HUES6 (cell line): ENCODE results near the gene CHD5.

ENCODE experiments used
- H3K27ac ChIP-seq: 2 replicates; pipeline ENCODE4 v1.7.0; 2013; ENCODE audit warnings: low read depth, mild to moderate bottlenecking, low read length, inconsistent platforms
- H3K27me3 ChIP-seq: 2 replicates; pipeline ENCODE4 v1.6.1; 2013; ENCODE audit warnings: low read length; ENCODE audit not compliant: control insufficient read depth, insufficient read depth
- H3K36me3 ChIP-seq: 2 replicates; pipeline ENCODE4 v1.6.1; 2013; ENCODE audit warnings: low read length; ENCODE audit not compliant: control insufficient read depth, insufficient read depth
- H3K4me1 ChIP-seq: 2 replicates; pipeline ENCODE4 v1.6.1; 2013; ENCODE audit warnings: low read length; ENCODE audit not compliant: control insufficient read depth, insufficient read depth
- H3K4me3 ChIP-seq: 2 replicates; pipeline ENCODE4 v1.5.1; 2013; ENCODE audit warnings: low read depth, low read length
- H3K9ac ChIP-seq: one replicate; pipeline ENCODE4 v1.6.1; 2013; ENCODE audit warnings: mild to moderate bottlenecking, low read length
- H3K9me3 ChIP-seq: 2 replicates; pipeline ENCODE4 v1.6.1; 2013; ENCODE audit warnings: low read depth, low read length; ENCODE audit not compliant: control insufficient read depth, insufficient read depth

The CHD5 gene

DNA sequence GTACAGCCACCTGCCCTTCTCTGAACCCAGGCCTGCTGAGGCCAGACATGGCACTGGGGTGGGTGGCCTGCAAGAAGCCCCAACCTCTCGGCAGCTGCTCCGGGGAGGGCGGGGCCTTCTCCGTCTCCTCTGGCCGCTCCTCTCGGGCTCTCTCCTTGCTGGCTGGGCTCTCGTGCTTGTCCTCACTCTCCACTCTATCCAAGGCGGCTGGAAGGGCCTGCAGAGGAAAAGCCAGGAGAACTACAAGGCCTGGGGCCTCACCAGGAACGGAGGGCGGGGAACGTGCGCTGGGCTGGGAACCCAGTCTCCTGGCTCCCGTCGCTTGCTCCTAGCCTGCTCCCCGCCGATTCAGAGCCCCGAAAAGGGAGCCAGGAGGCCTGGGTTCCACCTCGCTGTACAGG is 59.1 kb downstream of the CHD5 start:
- Histone ChIP-seq H3K27ac (no peak overlapping the region), H3K4me3 (no peak overlapping the region), H3K27me3 (no peaks in the 10 kb centered on the region; the same call in 1 of the 2 replicates), H3K4me1 (no peaks in the 10 kb centered on the region; the same call in 1 of the 2 replicates), H3K9ac (no peak overlapping the region), H3K9me3 (no peaks in the 10 kb centered on the region), H3K36me3 (no peaks in the 10 kb centered on the region)

DNA sequence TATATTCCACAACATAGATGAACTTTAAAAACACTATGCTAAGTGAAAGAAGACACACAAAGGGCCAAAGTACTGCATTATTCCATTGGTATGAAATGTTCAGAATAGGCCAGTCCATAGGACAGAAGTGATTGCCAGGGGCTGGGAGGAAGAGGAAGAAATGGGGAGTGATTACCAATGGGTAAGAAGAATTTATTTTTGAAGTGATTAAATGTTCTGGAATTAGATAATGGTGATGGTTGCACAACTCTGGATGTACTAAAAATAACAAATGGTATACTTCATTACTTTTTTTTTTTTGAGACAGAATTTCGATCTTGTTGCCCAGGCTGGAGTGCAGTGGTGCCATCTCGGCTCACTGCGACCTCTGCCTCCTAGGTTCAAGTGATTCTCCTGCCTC is 61.7 kb downstream of the CHD5 start:
- no peaks in the 10 kb centered on the region for H3K27me3 ChIP-seq
- H3K4me3 ChIP-seq: no peak overlapping the region
- H3K36me3 ChIP-seq: no peaks in the 10 kb centered on the region
- H3K4me1 ChIP-seq: no peaks in the 10 kb centered on the region
- no peak overlapping the region for H3K27ac ChIP-seq
- peaks cover 3% of the 10 kb centered on the region for H3K9me3 ChIP-seq
- no peak overlapping the region for H3K9ac ChIP-seq

DNA sequence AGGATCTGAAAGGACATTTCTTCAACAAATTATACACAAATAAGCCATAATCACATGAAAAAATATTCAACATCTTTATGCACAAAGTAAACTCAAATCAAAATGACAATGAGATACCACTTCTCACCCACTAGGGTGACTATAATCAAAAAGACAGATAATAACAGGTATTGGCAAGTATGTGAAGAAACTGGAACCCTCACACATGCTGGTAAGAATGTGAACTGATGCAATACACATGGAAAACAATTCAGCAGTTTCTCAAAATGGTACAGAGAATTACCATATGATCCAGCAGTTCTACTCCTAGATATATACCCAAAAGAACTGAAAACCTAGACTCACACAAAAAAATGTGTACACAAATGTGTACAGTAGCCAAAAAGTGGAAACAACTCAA is 62.5 kb downstream of the CHD5 start:
- peaks cover 3% of the 10 kb centered on the region for H3K9me3 ChIP-seq
- no peak overlapping the region for H3K27ac ChIP-seq

DNA sequence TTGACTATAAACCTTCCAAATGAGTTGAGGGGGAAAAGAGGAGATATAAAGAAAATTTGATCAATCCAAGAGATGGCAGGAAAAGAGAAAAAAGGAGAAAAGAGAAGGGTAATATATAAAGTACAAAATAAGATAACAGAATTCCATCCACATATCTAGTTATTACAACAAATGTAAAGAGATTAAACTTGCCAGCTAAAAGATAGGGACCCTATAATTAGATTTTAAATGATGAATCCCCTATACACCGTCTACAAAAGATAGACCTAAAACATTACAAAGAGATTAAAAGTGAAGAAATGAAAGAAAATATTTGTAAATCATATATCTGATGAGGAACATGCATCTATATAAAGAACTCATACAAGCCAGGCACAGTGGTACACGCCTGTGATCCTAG is 63.1 kb downstream of the CHD5 start:
- Histone ChIP-seq H3K36me3 (no peaks in the 10 kb centered on the region), H3K27ac (no peak overlapping the region), H3K4me3 (no peak overlapping the region), H3K4me1 (no peaks in the 10 kb centered on the region), H3K9ac (no peak overlapping the region), H3K27me3 (no peaks in the 10 kb centered on the region), H3K9me3 (peaks cover 3% of the 10 kb centered on the region)

More for the DNA sequence above, 62.5 kb downstream of the CHD5 start:
- H3K4me3 ChIP-seq: no peak overlapping the region
- no peak overlapping the region for H3K9ac ChIP-seq
- H3K4me1 ChIP-seq: no peaks in the 10 kb centered on the region
- no peaks in the 10 kb centered on the region for H3K36me3 ChIP-seq
- no peaks in the 10 kb centered on the region for H3K27me3 ChIP-seq

DNA sequence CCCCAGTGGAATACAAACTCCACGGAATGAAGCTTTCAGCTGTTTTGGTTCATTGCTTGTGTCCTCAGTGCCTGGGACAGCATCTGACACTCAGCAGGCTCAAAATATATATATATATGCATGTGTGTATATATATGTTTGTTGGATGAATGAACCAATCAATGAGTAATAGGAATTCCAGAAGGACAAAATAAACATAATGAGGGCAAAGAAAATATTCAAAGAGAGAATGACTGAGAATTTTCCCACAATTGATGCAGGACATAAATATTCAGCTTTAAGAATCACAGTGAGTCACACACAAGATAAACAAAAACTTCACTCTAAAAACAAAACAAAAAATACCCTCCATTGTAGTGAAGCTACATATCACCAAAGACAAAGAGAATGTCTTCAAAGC is 64.0 kb downstream of the CHD5 start:
- Histone ChIP-seq H3K9ac (no peak overlapping the region), H3K4me1 (no peaks in the 10 kb centered on the region), H3K27ac (no peak overlapping the region), H3K36me3 (no peaks in the 10 kb centered on the region), H3K4me3 (no peak overlapping the region), H3K27me3 (peaks cover 3% of the 10 kb centered on the region; the same call in 1 of the 2 replicates), H3K9me3 (peaks cover 3% of the 10 kb centered on the region)

DNA sequence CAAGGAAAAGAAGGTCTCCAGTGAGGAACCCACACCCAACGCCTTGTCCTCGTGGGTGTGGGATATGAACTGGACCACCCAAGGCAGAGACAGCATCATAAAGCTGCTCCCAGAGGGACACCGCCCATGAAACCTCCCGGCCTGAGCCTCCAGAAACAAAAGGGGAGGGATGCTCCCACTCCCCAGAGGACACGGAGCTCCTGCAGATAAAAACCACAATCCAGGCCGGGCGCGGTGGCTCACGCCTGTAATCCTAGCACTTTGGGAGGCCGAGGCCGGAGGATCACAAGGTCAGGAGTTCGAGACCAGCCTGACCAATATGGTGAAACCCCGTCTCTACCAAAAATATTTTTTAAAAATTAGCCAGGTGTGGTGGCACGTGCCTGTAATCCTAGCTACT is 66.4 kb downstream of the CHD5 start:
- H3K27ac ChIP-seq: no peak overlapping the region
- H3K4me3 ChIP-seq: no peak overlapping the region
- H3K9ac ChIP-seq: no peak overlapping the region
- H3K27me3 ChIP-seq: peaks cover 17% of the 10 kb centered on the region; the same call in 1 of the 2 replicates
- peaks cover 3% of the 10 kb centered on the region for H3K9me3 ChIP-seq
- H3K4me1 ChIP-seq: peaks cover 10% of the 10 kb centered on the region; the same call in 1 of the 2 replicates
- H3K36me3 ChIP-seq: no peaks in the 10 kb centered on the region

DNA sequence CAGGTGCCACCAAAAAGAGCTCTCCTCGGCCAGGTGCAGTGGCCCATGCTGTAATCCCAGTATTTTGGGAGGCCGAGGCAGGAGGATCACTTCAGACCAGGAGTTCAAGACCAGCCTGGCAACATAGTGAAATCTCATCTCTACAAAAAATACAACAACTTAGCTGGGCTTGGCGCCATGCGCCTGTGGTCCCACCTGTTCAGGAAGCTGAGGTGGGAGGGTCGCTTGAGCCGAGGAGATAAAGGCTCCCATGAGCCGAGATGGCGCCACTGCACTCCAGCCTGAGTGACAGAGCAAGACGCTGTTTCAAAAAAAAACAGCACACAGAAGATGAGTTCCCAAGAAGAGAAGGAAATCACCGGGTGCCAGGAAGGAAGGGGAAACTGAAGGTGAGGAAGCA is 67.0 kb downstream of the CHD5 start:
- Histone ChIP-seq H3K9me3 (peaks cover 3% of the 10 kb centered on the region), H3K36me3 (no peaks in the 10 kb centered on the region), H3K9ac (no peak overlapping the region), H3K4me1 (peaks cover 10% of the 10 kb centered on the region; the same call in 1 of the 2 replicates), H3K4me3 (no peak overlapping the region), H3K27ac (no peak overlapping the region), H3K27me3 (peaks cover 17% of the 10 kb centered on the region; the same call in 1 of the 2 replicates)

DNA sequence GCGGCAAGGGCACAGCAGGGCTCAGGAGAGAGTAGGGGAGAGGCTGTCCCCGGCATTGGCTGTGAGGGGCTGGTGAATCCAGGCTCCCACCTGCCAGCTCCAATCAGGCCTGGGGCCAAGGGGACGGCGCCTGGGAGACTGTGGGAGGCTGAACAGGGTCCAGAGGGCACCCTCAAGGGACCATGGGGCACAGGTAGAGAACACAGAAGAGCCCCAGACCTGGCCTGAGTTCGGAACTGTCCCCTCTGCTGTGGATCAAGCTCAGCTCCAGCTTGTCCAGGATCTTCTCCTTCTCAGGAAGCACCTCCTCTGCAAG is 67.5 kb downstream of the CHD5 start:
- Histone ChIP-seq H3K9me3 (peaks cover 3% of the 10 kb centered on the region), H3K27ac (no peak overlapping the region), H3K9ac (no peak overlapping the region), H3K36me3 (no peaks in the 10 kb centered on the region), H3K4me3 (no peak overlapping the region), H3K27me3 (peaks cover 19% of the 10 kb centered on the region; the same call in 1 of the 2 replicates), H3K4me1 (peaks cover 10% of the 10 kb centered on the region; the same call in 1 of the 2 replicates)

DNA sequence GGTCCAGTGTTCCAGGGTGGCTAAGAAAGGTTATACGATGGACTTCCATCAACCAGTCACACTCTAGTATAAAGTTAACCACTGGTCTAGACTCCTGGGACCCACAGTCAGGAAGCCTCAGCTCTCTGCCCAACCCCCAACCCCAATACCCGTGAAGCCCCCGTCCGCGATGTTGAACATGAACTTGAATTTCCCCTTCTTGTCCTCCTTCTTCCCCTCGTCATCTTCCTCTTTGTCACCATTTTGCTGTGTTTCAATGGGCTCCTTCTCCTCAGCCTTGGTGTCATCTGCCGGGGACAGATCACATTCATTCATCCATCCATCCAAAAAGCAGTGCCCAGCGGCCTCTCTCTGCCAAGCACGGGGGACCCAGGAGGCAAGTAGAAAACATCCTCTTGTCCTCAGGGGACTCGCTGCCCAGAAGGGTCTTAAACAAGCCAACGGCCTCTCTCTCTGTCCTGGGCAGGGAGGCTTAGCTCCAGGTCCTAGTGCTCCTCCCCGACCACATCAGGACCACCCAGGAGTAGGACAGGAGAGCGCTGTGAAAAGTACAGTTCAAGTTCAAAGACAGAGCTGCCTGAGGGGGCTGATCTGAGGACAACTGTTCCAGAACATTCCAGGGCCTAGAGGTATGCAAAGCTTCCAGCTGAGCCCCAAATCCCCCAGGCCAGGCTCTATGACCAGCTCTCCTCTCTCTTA is 68.0 kb downstream of the CHD5 start:
- Histone ChIP-seq H3K9ac (no peak overlapping the region), H3K4me1 (peaks cover 10% of the 10 kb centered on the region; the same call in 1 of the 2 replicates), H3K27me3 (peaks cover 20% of the 10 kb centered on the region; the same call in 1 of the 2 replicates), H3K4me3 (no peak overlapping the region), H3K27ac (no peak overlapping the region), H3K9me3 (peaks cover 3% of the 10 kb centered on the region), H3K36me3 (no peaks in the 10 kb centered on the region)

DNA sequence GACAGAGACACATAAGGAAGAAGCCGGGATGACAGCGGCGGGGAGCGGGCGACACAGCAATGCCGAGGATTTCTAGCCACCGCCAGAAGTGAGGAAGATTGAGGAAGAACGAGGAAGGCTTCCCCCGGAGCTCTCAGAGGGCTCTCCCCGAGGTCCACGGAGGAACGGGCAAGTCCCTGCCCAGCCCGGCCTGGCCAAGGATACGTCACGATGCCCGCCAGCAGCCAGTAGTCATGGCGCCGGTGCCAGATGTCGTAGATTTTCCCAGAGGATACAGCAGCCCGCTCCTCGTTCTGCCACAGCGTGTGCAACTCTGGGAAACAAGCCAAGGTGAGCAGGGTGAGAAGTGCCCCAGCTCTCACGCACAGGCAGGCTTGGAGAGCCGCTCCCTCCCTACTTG is 68.5 kb downstream of the CHD5 start:
- no peaks in the 10 kb centered on the region for H3K36me3 ChIP-seq
- peaks cover 20% of the 10 kb centered on the region; the same call in 1 of the 2 replicates for H3K27me3 ChIP-seq
- H3K27ac ChIP-seq: no peak overlapping the region
- no peak overlapping the region for H3K9ac ChIP-seq
- H3K4me1 ChIP-seq: peaks cover 10% of the 10 kb centered on the region; the same call in 1 of the 2 replicates
- peaks cover 3% of the 10 kb centered on the region for H3K9me3 ChIP-seq
- H3K4me3 ChIP-seq: no peak overlapping the region

DNA sequence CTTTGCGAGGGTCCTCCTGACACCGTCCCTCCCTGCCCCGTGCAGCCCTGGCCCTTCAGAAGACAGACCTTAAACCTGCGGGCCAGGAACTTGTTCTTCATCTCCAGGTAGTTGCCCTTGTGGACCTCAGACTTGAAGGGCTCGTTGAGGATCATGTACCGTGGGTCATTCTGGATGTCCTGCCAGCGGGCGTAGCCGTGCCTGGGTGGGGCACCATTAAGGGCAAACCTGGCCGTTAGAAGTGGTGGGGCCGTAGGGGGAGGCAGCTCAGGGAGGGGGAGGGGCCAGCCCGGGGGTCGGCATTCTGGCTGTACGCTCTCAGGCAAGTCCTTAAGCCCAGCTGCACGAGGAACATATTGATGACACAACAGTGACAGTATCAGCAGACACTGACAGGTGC is 69.8 kb downstream of the CHD5 start:
- no peak overlapping the region for H3K4me3 ChIP-seq

More for the DNA sequence above, 69.8 kb downstream of the CHD5 start:
- no peak overlapping the region for H3K27ac ChIP-seq
- H3K9ac ChIP-seq: no peak overlapping the region
- no peaks in the 10 kb centered on the region for H3K36me3 ChIP-seq
- peaks cover 20% of the 10 kb centered on the region; the same call in 1 of the 2 replicates for H3K27me3 ChIP-seq
- no peaks in the 10 kb centered on the region; the same call in 1 of the 2 replicates for H3K9me3 ChIP-seq
- peaks cover 10% of the 10 kb centered on the region; the same call in 1 of the 2 replicates for H3K4me1 ChIP-seq
